ENCODE results near the gene ZIC2. TPM values are rescaled to one million over a fixed set of nuclear protein-coding genes. Genes with fewer than 3 reads are reported as not detected.
A peak's percentile ranks its signal among the peaks of the same experiment; 100 is the strongest.

The ZIC2 gene
- total RNA-seq, 1 donor from 2014 or later: 21.9 TPM

GRCh38 chr13:99971576-99972189 lies 9.9 kb upstream of the ZIC2 start, which contains the start of gene ZIC5:
Gene ZIC5 (minus strand): TSS chr13:99971767. CDS start chr13:99971603, 164 bp downstream.
- Mint-ChIP-seq H3K27me3 (ENCODE audit: unreplicated experiment) (peaks cover 44% of the 10 kb centered on the region), H3K4me1 (ENCODE audit: low read depth, unreplicated experiment) (no peaks in the 10 kb centered on the region), H3K27ac (ENCODE audit: unreplicated experiment) (peak within 1 kb of the TSS; percentile 44), H3K9me3 (ENCODE audit: unreplicated experiment) (peaks cover 29% of the 10 kb centered on the region), H3K4me3 (ENCODE audit: unreplicated experiment) (peak within 1 kb of the TSS; percentile 76), H3K36me3 (ENCODE audit: unreplicated experiment) (no peaks in the 10 kb centered on the region)
- TF ChIP-seq CTCF (IDR thresholded peaks at IDR 0.05; ENCODE audit: partially characterized antibody, unreplicated experiment): no peak
- DNase-seq: no peak

GRCh38 chr13:99972190-99972731 lies 9.3 kb upstream of the ZIC2 start:
- Mint-ChIP-seq H3K9me3 (ENCODE audit: unreplicated experiment) (peaks cover 29% of the 10 kb centered on the region), H3K4me3 (ENCODE audit: unreplicated experiment) (peak overlapping the region; percentile 67), H3K27ac (ENCODE audit: unreplicated experiment) (peak overlapping the region; percentile 44), H3K4me1 (ENCODE audit: low read depth, unreplicated experiment) (no peaks in the 10 kb centered on the region), H3K36me3 (ENCODE audit: unreplicated experiment) (no peaks in the 10 kb centered on the region), H3K27me3 (ENCODE audit: unreplicated experiment) (peaks cover 48% of the 10 kb centered on the region)
- DNase-seq: no peak
- TF ChIP-seq CTCF (IDR thresholded peaks at IDR 0.05; ENCODE audit: partially characterized antibody, unreplicated experiment): no peak

DNA sequence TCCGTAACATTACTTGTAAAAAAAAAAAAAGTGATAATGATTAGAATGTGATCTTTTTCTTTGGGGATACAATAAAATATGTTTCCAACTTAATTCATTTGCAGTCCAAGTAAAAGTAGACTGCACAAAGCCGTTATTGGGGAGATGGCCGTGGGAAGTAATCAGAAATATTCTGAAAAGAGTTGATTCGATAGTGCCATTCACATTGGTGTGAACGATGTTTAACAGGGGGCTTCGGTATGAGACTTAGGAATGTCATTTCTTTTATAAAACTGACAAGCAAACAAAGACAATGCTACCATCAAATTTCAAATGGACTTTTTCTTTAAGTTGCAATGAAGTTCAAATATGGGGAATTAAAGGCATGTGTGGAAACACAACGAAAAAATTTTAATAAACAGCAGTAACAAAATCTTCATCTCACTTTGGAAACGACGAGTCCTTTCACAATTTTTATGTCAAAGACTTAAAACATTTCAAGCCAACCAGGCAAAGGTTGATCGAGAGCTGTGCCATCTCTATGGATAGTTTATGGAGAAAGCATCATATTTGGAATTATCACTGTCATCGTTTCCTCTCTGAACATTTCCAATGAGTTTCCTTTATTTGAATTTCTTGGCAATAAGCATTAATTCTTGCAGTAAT lies 8.3 kb upstream of the ZIC2 start:
- H3K27me3 Mint-ChIP-seq (ENCODE audit: unreplicated experiment): peaks cover 50% of the 10 kb centered on the region
- TF ChIP-seq CTCF (IDR thresholded peaks at IDR 0.05; ENCODE audit: partially characterized antibody, unreplicated experiment): no peak
- H3K4me1 Mint-ChIP-seq (ENCODE audit: low read depth, unreplicated experiment): no peaks in the 10 kb centered on the region
- peaks cover 26% of the 10 kb centered on the region for H3K9me3 Mint-ChIP-seq (ENCODE audit: unreplicated experiment)
- no peak for DNase-seq
- H3K4me3 Mint-ChIP-seq (ENCODE audit: unreplicated experiment): no peak overlapping the region
- H3K36me3 Mint-ChIP-seq (ENCODE audit: unreplicated experiment): no peaks in the 10 kb centered on the region
- H3K27ac Mint-ChIP-seq (ENCODE audit: unreplicated experiment): no peak overlapping the region

DNA sequence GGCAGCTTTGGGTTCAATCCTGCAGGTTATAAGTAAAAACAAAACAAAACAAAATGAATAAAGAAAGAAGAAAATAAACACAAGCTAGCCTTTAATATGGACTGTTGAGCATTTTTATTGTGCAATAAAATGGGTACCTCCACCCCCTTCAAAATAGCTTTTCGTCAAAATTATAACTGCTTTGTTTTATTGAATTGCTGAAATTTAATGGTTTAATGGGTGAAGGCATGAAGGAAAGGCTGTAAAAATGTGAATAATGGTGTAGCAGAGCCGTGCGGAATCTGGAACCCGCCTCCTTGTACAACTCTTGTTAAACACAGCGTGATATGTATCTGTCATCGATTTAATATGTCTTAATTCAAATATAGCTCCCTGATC lies 7.8 kb upstream of the ZIC2 start:
- H3K9me3 Mint-ChIP-seq (ENCODE audit: unreplicated experiment): peaks cover 26% of the 10 kb centered on the region

More for the DNA sequence above, 7.8 kb upstream of the ZIC2 start:
- no peak for DNase-seq
- peaks cover 53% of the 10 kb centered on the region for H3K27me3 Mint-ChIP-seq (ENCODE audit: unreplicated experiment)
- no peak for TF ChIP-seq CTCF (IDR thresholded peaks at IDR 0.05; ENCODE audit: partially characterized antibody, unreplicated experiment)
- H3K27ac Mint-ChIP-seq (ENCODE audit: unreplicated experiment): no peak overlapping the region
- no peak overlapping the region for H3K4me3 Mint-ChIP-seq (ENCODE audit: unreplicated experiment)
- no peaks in the 10 kb centered on the region for H3K4me1 Mint-ChIP-seq (ENCODE audit: low read depth, unreplicated experiment)
- H3K36me3 Mint-ChIP-seq (ENCODE audit: unreplicated experiment): no peaks in the 10 kb centered on the region
